ENCODE results near the gene TOR4A.
A peak's percentile ranks its signal among the peaks of the same experiment; 100 is the strongest.
"Not testable (repeated sequence)": the region's sequence is repeated elsewhere in the genome, so short reads cannot be mapped to it uniquely, and the experiment has no call there.

Gene TOR4A

DNA sequence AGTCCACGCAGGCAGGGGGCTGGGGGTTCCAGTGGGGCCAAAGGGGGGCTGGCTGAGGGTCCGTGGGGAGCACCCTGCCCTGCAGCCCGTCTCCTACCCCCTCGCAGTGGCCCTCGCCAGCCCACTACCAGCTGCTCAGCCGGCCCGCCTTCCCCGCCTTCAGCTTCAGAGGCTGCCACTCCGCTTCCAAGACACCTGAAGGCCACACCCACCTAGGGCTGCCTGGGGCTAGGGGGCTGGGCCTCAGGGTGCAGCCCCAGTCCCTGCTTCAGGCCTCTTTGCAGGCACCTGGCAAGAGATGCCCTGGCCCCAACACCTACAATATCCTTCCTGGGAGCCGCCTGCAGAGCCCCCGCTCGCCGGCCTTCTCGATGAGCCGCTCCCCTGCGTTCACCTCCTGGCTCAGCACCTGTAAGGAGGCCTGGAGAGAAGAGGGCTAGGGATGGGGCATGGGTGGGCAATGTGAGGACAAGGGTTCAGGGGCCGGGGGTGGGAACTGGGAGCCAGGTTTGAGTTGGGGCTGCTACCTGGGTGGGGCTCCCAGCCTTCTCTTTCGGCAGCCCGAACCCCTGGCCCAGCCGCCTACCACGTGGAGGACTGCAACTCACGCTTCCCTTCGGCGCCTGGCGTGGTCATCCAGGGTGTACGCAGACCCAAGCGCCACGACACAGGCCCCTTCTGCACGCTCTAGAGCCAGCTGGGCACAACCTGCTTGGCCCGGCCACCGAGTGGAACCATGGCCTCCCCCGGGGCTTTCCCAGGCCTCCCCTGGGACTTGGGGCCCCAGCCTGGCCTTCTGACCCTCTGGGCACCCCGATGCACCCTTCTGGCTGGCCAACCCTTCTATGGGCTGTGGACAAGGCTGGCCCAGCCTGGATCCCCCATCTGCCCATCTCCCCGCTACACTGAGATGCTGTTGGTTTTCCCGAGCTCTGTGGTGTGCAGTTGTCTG lies 24.7 kb upstream of the TOR4A start:
- no peak for DNase-seq (ENCODE audit: low spot score)

DNA sequence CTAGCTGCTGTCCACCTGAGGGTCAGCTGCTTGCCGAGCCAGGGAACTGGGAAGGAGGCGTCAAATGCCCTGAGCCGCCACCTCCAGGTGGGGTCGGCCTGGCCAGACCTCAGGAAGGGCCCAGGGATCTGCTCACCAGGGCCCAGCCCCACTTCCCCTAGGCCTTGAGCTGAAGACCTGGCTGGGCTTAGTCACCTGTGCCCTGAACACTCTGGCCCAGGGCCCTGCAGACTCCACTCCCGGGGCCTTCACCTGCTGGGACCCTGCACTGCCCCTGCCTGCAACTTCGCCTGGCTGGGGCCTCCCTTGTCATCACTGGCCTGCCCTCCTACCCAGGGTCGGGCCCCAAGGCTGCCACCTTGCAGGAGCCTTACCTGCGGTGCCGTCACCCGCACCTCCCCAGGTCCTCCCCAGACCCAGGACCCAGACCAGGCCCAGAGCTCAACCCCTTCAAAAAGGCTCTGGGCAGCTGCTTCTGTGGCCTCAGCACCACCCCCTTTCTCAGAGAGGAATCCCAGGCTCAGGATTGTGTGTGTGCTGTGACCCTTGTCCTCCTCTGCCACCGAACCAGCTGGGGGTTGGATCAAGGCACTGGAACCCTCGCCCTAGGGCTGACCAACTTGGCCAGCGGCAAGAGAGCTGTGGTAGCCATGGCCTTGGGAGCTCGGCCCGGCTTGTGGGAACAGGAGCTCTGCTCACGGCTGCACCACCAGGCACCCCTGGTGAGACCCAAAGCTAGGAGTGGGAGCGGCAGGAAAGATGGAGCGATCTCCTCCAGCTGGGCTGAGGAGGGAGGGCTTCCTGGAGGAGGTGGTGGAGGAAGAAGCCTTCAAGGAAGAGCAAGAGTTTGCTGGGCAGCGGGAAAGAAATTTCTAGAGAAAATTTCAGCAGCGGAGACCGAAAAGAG lies 23.6 kb upstream of the TOR4A start:
- no peak for DNase-seq (ENCODE audit: low spot score)

DNA sequence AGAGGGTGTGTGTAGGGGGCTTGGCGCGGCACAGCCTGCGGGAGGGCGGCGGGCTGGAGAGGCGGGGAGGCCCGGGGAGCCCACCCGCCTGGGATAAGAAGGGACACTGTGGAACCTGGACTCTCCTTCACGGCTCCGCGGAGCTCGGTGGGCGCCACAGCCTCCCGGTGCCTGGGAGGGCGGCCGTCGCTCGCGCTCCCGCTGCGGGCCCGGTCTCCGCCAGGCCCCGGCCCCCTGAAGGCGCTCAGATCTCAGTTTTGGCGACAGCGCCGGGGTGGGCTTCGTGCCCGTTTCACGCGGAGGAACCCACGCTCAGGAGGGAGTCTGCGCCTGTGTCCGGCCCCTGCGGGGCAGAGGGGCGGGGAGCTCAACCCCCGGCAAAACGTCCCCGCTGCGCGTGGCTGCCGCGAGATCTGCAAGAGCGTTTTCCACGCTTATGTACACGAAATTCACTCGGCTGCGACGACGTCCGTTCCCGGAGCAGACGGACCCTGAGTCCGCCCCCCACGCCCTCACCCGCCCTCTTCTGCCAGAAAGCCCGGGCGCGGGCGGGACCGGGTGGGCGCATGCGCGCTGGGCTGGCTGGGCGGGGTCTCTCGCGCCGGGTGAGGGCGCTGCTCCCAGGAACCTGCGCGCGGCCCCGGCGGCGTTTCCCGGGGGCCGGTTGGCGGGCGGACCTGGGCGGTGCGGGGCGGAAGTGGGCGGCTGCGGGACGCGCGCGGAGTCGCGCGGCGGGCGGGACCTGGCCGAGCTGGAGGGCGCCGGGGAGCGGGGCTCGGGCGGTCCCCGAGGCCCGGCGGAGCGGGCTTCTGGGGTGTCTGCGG lies 22.7 kb upstream of the TOR4A start, which contains the start of gene NELFB:
Gene NELFB (plus strand): TSS at position 704 of the 824 bp plus-strand sequence.
- peak; percentile 91 for DNase-seq (ENCODE audit: low spot score)

DNA sequence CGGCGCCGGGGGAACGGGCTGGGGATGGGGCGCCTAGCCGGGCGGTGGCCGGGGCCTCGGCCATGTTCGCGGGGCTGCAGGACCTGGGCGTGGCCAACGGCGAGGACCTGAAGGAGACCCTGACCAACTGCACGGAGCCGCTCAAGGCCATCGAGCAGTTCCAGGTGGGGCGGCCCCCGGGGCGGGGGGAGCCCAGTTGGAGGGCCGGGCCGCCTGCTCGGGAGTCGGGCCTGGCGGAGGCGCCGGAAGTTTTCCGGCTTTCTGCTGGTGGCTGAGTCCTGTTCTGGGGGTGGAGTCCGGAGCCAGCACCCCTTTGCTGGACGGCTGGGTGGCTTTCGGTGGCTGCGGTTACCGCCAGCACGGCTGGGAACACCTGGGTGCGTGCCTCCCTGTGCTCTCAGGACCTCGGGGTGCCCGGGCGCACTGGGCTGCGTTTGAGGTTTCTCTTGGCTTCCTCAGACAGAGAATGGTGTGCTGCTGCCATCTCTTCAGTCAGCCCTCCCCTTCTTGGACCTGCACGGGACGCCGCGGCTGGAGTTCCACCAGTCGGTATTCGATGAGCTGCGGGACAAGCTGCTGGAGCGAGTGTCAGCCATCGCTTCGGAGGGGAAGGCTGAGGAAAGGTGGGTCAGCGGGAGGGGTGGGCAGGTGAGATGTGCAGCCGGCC lies 21.9 kb upstream of the TOR4A start:
- DNase-seq (ENCODE audit: low spot score): no peak

DNA sequence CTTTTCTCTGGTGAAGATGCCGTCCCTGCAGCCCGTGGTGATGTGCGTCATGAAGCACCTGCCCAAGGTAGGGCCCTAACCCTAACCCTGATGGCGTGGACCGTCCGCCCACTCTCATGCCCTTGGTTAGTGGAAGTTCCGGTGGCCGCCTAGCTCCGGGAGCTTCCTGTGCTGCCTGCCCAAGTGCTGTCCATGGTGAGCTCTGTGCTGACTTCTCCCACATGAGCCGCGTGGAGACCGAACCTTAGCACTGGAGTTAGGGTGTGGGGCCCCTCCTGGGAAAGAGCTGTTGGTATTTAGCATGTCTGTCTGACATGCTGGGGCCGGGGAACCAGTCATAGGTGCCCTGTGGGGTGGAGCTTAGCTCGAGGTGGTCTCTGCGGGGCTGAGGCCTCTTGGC lies 21.2 kb upstream of the TOR4A start:
- no peak for DNase-seq (ENCODE audit: low spot score)

DNA sequence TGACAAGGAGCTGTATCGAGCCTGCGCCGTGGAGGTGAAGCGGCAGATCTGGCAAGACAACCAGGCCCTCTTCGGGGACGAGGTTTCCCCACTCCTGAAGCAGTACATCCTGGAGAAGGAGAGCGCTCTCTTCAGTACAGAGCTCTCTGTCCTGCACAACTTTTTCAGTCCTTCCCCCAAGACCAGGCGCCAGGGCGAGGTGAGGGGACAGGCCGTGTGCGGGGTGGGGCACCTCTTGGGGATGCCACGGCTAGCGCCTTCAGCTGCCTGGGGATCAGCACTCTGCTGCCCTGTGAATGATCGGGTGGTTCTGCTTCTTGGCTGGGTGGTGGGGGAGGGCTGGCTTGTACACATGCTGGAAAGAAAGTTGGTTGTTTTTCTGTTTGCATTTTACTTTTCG lies 20.7 kb upstream of the TOR4A start:
- no peak for DNase-seq (ENCODE audit: low spot score)

DNA sequence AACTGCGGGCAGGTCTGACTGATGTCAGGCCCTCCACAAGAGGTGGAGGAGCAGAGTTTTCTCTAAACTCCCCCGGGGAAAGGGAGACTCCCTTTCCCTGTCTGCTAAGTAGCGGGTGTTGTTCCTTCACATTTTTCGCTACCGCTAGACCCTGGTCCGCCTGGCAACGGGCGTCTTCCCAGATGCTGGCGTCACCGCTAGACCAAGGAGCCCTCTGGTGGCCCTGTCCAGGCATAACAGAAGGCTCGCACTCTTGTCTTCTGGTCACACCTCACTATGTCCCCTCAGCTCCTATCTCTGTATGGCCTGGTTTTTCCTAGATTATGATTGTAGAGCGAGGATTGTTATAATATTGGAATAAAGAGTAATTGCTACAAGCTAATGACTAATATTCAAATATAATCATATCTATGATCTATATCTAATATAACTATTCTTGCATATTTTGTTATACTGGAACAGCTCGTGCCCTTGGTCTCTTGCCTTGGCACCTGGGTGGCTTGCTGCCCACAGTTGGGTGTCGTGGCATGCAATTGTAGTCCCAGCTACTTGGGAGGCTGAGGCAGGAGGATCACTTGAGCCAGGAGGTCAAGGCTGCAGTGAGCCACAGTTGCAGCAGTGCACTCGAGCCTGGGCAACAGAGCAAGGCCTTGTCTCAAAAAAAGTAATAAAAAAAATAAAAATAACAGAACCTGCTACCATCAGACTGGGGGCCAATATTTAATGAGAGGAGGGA lies 15.2 kb upstream of the TOR4A start:
- DNase-seq (ENCODE audit: low spot score): not testable (repeated sequence)

DNA sequence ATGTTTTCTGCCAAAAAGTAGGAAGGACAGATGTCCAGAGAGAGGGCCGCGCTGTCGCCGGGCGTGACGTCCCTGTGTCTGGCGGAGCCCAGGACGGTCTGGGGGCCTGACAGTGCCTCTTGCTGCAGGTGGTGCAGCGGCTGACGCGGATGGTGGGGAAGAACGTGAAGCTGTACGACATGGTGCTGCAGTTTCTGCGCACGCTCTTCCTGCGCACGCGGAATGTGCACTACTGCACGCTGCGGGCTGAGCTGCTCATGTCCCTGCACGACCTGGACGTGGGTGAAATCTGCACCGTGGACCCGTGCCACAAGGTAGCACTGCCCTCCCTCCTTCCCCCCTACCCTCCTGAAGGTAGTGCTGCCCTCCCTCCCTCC lies 14.6 kb upstream of the TOR4A start:
- no peak for DNase-seq (ENCODE audit: low spot score)

DNA sequence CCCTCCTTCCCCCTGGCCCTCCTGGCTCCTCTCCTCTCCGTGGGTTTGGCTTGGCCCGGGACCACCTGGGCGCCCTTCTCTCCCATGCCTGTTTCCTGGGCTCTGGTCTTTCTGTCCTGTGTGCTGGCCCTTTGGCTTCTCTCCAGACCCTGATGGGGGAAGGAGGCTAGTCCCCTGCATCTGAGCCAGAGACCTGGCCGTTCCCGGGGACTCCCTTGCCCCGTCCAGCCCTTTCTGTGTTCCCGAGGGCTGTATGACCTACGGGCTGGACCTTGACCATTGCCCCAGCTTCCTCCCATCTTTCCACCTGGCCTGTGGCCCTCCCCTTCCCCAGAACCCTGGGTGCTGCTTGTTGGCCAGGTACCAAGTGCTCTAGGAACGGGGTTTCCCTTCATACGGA lies 14.0 kb upstream of the TOR4A start:
- no peak for DNase-seq (ENCODE audit: low spot score)

DNA sequence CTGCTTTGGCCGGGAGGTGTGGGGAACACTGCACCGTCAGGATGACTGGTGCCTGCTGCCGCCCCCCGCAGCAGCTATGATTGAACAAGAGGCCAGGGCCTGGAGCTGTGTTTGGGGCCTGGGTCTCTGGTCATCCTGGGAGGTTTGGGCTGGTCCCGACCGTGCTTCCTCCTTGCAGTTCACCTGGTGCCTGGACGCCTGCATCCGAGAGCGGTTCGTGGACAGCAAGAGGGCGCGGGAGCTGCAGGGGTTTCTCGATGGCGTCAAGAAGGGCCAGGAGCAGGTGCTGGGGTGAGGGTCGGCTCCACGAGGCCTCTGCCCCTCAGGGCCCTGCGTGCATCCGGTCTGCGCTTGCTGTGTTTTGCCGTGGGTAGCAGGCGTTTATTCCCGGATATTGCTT lies 13.5 kb upstream of the TOR4A start:
- DNase-seq (ENCODE audit: low spot score): no peak

DNA sequence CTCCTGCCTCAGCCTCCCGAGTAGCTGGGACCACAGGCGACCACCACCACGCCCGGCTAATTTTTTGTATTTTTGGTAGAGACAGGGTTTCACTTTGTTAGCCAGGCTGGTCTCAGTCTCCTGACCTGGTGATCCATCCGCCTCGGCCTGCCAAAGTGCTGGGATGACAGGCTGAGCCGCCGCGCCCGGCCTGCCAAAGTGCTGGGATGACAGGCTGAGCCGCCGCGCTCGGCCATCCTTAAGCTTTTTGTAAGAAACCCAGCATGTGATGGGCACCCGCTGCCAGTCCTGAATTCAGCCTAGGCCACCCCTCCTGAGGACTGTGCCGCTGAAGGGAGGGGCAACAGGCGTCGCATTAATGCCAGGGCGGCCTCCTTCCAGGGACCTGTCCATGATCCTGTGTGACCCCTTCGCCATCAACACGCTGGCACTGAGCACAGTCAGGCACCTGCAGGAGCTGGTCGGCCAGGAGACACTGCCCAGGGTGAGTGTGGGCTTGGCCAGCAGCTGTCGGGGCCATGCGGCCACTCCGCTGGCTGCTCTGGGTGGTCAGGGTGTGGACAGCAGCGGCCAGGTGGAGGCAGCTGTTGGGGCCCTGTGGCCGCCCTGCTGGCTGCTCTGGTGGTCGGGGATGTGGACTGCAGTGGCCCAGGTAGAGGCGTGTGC lies 11.9 kb upstream of the TOR4A start:
- no peak for DNase-seq (ENCODE audit: low spot score)

DNA sequence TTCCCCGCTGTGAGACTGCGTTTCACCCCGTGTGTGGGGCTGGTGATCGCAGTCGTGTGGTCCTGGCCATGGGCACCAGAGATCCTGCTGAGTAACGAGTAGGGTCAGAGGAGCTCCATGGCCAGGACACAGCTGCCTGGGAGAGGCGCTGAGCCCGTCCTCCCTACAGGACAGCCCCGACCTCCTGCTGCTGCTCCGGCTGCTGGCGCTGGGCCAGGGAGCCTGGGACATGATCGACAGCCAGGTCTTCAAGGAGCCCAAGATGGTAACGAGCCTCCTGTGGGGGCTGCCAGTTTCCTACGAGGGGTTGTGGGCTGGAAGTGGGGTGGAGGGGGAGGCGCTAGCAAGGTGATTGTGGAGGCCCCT lies 11.4 kb upstream of the TOR4A start:
- no peak for DNase-seq (ENCODE audit: low spot score)

DNA sequence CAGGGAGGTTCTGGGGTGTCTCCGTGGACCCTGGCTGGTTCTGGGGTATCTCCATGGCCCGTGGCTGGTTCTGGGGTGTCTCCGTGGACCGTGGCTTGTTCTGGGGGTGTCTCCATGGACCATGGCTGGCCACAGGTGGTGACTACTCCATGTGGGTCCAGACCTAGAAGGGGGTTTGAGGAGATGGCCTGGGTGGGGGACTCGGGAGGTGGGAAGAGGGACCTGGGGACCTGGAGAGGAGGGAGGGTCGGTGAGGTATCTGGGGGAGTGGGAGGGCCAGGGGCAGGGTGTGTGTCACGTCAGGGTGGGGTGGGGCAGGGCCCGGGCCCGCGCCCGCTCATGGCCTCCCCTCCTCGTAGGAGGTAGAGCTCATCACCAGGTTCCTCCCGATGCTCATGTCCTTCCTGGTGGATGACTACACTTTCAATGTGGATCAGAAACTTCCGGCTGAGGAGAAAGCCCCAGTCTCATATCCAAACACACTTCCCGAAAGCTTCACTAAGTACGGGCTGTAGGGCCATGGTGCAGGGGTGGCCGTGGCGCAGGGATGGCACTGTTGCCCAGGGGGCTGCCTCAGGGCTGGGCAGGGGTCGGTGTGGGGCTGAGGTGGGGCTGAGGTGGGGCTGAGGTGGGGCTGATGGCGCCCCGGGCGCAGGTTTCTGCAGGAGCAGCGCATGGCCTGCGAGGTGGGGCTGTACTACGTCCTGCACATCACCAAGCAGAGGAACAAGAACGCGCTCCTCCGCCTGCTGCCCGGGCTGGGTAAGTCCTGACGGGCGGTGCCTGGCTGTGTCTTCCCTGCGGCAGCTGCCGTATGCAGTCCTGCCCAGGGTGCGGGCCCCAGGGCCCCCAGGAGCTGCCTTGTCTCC lies 10.7 kb upstream of the TOR4A start:
- DNase-seq (ENCODE audit: low spot score): no peak

DNA sequence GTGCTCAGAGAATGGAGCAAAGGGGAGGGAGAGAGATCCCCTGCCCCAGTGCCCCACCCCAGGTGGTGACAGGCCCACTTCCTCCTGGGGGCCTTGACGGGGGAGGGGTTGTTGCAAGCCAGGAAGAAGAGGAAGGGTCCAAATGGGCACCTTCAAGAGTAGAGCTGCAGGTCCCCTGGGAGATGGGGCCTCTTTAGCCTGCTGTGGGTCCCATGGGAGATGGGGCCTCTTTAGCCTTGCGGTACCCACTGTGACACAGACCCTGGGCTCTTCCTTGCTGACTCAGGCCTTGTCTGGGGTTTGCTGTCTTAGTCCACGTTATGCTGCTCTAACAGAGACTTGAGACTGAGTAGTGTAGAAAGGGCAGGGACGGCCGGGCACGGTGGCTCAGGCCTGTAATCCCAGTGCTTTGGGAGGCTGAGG lies 9.6 kb upstream of the TOR4A start:
- DNase-seq (ENCODE audit: low spot score): no peak

DNA sequence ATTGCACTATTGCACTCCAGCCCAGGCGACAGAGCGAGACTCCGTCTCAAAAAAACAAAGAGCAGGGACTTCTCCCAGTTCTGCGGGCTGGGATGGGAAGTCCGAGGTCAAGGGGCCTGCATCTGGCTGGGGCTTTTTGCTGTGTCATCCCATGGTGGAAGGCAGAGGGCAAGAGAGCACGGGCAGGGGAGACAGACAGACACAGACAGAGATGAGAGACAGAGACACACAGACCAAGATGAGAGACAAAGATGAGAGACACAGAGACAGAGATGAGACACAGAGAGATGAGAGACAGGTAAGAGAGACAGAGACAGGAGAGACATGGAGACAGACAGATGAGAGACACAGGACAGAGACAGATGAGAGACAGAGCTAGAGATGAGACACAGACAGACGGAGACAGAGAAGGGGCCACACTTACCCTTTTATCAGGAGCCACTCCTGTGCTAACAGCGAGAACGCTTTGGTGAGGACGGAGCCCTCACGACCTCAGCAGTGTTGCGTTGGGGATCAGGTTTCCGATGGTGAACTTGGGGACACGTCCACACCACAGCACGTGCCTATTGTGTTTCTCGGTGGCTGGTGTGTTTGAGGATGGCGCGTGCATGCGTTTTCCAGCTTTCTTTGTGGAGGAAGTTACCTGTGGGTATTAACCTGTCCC lies 8.9 kb upstream of the TOR4A start:
- DNase-seq (ENCODE audit: low spot score): no peak

DNA sequence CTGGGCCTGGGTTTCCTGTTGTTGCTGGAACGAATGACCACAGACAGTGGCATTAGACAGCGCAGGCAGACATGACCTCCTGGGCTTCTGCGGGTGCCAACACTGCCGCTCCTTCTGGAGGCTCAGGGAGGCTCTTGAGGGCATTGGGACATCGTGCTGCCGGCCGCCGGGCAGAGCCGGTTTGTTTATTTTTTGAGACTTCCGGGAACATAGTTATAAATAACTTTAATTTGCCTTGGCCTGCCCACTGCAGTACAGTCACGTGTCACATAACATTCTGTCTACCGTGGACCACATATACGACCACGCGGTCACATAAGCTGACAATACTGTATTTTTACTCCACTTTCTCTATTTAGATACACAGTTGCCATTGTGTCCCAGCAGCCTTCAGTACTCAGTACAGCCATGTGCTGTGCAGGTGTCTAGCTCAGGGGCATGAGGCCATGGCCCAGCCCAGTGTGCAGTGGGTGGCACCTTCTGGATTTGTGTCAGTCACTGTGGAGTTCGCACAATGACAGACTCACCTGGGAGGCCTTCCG lies 8.2 kb upstream of the TOR4A start:
- no peak for DNase-seq (ENCODE audit: low spot score)

DNA sequence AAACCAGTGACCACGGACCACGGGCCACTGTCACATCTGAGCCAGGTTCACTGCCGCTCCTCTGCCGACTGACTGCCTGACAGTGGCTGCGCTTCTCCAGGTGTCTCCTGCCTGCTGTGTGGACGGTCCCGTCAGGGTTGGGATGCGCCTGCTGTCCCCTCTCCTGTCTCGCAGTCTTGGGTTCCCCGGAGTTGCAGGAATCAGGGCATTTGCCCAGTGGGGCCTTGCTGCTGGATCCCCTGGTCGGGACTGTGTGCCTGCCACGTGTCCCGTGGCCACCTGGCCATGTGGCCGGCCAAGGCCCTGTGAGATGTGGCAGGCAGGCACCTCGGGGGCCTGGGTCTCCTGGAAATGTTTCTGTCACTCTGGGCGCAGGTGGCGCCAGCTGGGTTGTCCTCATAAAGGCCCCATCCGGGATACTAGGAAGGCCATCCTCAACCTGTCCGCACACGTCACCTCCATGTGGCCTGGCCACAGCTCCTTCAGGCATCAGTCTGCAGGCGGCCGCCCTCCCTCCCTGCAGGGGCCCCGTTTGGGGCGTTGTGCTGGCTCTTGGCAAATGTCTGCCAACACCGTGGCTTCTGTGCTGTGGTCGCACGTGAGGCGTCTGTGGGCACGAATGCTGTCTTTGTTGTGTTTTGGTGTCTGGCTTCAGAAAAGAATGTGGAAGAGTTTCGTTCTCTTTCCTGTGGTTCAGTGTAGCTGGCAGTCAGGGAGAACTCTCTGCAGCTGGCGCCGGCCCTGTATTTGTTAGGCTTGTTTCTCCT lies 6.4 kb upstream of the TOR4A start:
- DNase-seq (ENCODE audit: low spot score): no peak

DNA sequence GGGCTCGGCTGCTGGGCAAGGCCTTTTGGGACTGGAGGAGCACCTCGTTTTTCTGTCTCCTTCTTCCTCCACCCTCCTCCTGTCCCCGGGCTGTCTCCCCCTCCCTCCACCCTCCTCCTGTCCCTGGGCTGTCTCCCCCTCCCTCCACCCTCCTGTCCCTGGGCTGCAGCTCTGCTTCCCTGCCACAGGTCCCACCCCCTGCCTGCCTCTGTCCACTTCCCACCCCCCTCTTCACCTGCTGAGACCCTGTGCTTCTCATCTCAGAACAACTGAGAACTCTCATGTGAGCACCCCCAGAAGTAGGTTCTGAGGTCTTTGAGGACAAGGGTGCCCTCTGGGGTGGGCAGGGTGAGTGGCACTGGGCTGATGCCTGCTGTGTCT lies 5.8 kb upstream of the TOR4A start:
- no peak for DNase-seq (ENCODE audit: low spot score)

Measured in LoVo (cell line).